Fibroblast of upper back skin (primary cell): ENCODE results near the gene GRP.

Experiments
- DNase-seq: peaks from one replicate; pipeline ENCODE4 v3.0.0-alpha.2; 2013

GRP gene

GRCh38 chr18:59268721-59269562, 49.0 kb downstream of the GRP start:
- DNase-seq, result no peak

- no peak for DNase-seq
Observed at GRCh38 chr18:59269563-59270119, 49.7 kb downstream of the GRP start.

- DNase-seq, result no peak
Observed at GRCh38 chr18:59270689-59271257, 50.8 kb downstream of the GRP start.

GRCh38 chr18:59271606-59272220, 51.8 kb downstream of the GRP start:
- DNase-seq, result no peak

GRCh38 chr18:59272221-59272888, 52.4 kb downstream of the GRP start:
- no peak for DNase-seq

- DNase-seq, result no peak
Observed at GRCh38 chr18:59272891-59273758, 53.2 kb downstream of the GRP start, which contains the start of gene RAX. RAX (minus strand) TSS chr18:59273454; CDS start chr18:59273206, 248 bp downstream.

GRCh38 chr18:59273759-59274532, 54.0 kb downstream of the GRP start:
- DNase-seq, result no peak

DNA sequence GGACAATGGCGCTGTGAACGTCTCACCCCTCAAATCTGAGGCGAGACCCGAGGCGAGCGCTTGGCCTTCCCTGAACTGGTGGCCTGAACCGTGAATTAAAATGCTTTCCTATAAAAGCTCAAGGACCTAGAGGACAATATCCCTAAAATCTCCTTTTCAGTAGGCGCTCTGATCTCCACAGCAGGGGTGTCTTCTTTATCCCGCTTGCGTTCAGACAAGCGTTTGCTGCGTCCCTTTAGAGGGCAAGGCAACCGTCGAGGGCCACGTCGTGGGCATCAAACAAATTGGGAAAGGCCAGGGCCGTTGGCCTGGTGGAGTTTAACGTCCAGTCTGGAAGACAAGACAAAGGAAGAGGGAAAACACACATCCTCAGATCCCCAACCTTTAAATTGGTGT, 54.6 kb downstream of the GRP start:
- DNase-seq, result no peak

GRCh38 chr18:59275406-59275949, 55.5 kb downstream of the GRP start:
- no peak for DNase-seq

GRCh38 chr18:59276047-59276446, 56.1 kb downstream of the GRP start:
- DNase-seq, result no peak

DNA sequence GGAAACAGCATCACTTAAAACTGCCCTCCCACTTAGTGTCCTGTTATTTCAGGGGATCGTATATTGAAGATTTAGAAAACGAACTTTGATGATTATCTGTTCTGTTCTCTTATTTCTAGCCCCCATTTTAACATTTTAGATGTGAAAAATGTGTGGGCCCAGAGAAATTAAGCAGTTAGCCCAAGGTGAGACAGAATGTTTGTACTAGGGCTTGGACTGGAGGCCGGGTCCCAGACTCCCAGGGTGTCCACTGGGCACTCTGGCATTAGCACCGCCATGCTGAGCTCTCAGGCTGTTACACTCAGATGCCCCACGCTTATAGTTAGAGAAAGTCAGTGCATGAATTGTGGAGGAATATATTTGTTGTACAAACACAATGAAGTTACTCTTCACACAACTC, 58.8 kb downstream of the GRP start:
- no peak for DNase-seq

GRCh38 chr18:59279193-59279592, 59.2 kb downstream of the GRP start:
- DNase-seq, result peak; percentile 10

DNA sequence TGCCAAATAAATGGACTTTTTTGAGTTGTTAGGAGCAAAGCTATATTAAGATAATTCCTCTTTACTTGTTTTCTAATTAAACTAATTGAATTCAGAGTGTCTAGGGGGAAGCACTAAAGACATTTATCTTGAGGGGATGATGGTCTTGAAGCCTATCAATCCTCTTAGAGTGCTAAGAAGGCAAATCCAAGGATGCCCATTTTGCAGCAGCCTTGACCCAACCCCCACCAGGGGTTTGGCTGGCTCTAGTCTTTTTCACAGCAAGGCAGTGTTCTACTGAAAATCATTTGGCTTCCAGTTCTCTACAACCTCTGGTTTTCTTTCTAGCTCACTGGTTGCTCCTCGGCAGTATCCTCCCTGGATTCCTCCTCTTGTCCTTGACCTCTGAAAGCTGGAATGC, 59.8 kb downstream of the GRP start:
- no peak for DNase-seq
